PC-3 (cell line): ENCODE measurements around the gene CAMTA1. TPM values are rescaled to one million over a fixed set of nuclear protein-coding genes. Genes with fewer than 3 reads are reported as not detected.

Experiments used
- ATAC-seq: fragments of 200-7000 bp; cut with Tn5 transposase; 2 replicates; pipeline ENCODE4 v1.9.1; 2020; ENCODE audit warnings: mild to moderate bottlenecking, moderate library complexity
- BruUV-seq: library from RNA; stranded (reverse); fragments of 400-500 nt; replicated peaks from 2 replicates; lab custom pipeline; 2021; lab: Mats Ljungman, UMichigan
- CTCF ChIA-PET: fragments of 300-600 bp; sonication (Branson Sonifier 250); formaldehyde crosslinking; loops from one replicate; lab custom pipeline; 2022; ENCODE audit warnings: antibody characterized with exemption; lab: Charles Lee
- POLR2A ChIA-PET: fragments of 300-600 bp; sonication (Branson Sonifier 250); formaldehyde crosslinking; loops from one replicate; lab custom pipeline; 2022; ENCODE audit warnings: antibody characterized with exemption; ENCODE audit not compliant: unreplicated experiment; lab: Charles Lee
- DNase-seq: peaks from one replicate; pipeline ENCODE4 v3.0.0-alpha.2; 2015
- H2AFZ ChIP-seq: fragments of 300-600 bp; sonication (generic); 2 replicates; pipeline ENCODE4 v1.6.0; 2016; ENCODE audit warnings: antibody characterized with exemption, low read length
- H3F3A ChIP-seq: fragments of 300-600 bp; sonication (generic); one replicate; pipeline ENCODE4 v1.6.0; 2017; ENCODE audit warnings: antibody characterized with exemption, low read length, control low read depth, mild to moderate bottlenecking; ENCODE audit not compliant: unreplicated experiment
- H3K27ac ChIP-seq: fragments of 300-600 bp; sonication (generic); 2 replicates; pipeline ENCODE4 v1.5.1; 2016; ENCODE audit warnings: mild to moderate bottlenecking, low read length
- H3K27me3 ChIP-seq: fragments of 300-600 bp; sonication (generic); 2 replicates; pipeline ENCODE4 v1.6.1; 2016; ENCODE audit warnings: low read length, mixed read lengths
- H3K36me3 ChIP-seq: fragments of 300-600 bp; sonication (generic); 2 replicates; pipeline ENCODE4 v1.6.1; 2016; ENCODE audit warnings: low read depth, mixed run types, low read length, mixed read lengths
- H3K4me1 ChIP-seq: fragments of 300-600 bp; sonication (generic); 2 replicates; pipeline ENCODE4 v1.5.1; 2016; ENCODE audit warnings: low read length; ENCODE audit not compliant: insufficient read depth
- H3K4me2 ChIP-seq: fragments of 300-600 bp; sonication (generic); 2 replicates; pipeline ENCODE4 v1.6.0; 2016; ENCODE audit warnings: low read length
- H3K4me3 ChIP-seq: fragments of 300-600 bp; sonication (generic); 2 replicates; pipeline ENCODE4 v1.5.1; 2016; ENCODE audit warnings: mild to moderate bottlenecking, low read length, mixed read lengths
- H3K79me2 ChIP-seq: fragments of 300-600 bp; sonication (generic); 2 replicates; pipeline ENCODE4 v1.6.1; 2017; ENCODE audit warnings: low read length, mixed read lengths
- H3K9ac ChIP-seq: fragments of 300-600 bp; sonication (generic); 2 replicates; pipeline ENCODE4 v1.6.0; 2016; ENCODE audit warnings: mild to moderate bottlenecking, low read length
- H3K9me2 ChIP-seq: fragments of 300-600 bp; sonication (generic); replicated peaks from 2 replicates; pipeline ENCODE4 v1.6.1; 2016; ENCODE audit warnings: mixed run types, low read length, mixed read lengths
- H3K9me3 ChIP-seq: fragments of 300-600 bp; sonication (generic); 2 replicates; pipeline ENCODE4 v1.6.1; 2016; ENCODE audit warnings: low read length, mixed read lengths
- H4K20me1 ChIP-seq: fragments of 300-600 bp; sonication (generic); 2 replicates; pipeline ENCODE4 v1.6.1; 2016; ENCODE audit warnings: low read length, mixed read lengths
- EZH2 ChIP-seq: fragments of 300-600 bp; sonication (generic); IDR thresholded peaks from one replicate; pipeline ENCODE4 v1.6.1; 2017; ENCODE audit warnings: antibody characterized with exemption, mild to moderate bottlenecking, low read length; ENCODE audit not compliant: unreplicated experiment
- EZH2phosphoT487 ChIP-seq: fragments of 300-600 bp; sonication (generic); IDR thresholded peaks from 2 replicates; pipeline ENCODE4 v1.6.1; 2018; ENCODE audit warnings: mild to moderate bottlenecking, antibody characterized with exemption, low read length, borderline replicate concordance
- intact Hi-C: fragments of 100-400 bp; cut with micrococcal nuclease; formaldehyde crosslinking; loops from 2 replicates; pipeline ENCODE4 v1.9.0; 2023
- total RNA-seq: library from RNA; depleted of rRNA; stranded (reverse); fragments of >200 nt; gene quantifications from 2 replicates; pipeline ENCODE4 v1.2.3, GENCODE V29; 2014
- TF ChIP-seq, protein P1 (sequence below): fragments of 300-600 bp; sonication (generic); conservative IDR thresholded peaks from 2 replicates; pipeline ENCODE4 v1.5.1; 2017; ENCODE audit warnings: antibody characterized with exemption, low read depth, mild to moderate bottlenecking, low read length

Gene CAMTA1
- total RNA-seq, 1 experiment from 2014 or later: 40.8 TPM

DNA sequence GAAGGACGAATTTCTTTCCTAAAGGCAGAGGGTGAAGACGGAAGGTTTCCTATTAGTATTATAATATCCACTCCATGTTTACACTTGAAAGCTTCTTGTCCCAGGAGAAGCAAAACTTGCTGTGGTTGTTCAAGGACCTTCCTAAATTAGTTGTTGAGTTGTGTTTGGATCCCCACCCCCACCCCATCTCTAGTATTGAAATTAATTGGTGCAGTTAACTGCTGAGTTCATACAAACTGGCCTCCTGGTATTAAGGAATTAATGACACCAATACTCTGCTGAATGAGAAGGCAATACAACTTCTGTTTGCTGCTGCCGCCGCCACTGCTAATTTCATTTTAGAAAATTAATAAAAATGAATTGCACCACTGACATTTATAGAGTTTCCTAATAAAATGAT, 308.8 kb downstream of the CAMTA1 start:
- Histone ChIP-seq H2AFZ (no peak overlapping the region), H3K27ac (no peak overlapping the region), H3K4me3 (no peak overlapping the region), H4K20me1 (no peaks in the 10 kb centered on the region), H3F3A (no peaks in the 10 kb centered on the region), H3K79me2 (no peaks in the 10 kb centered on the region), H3K27me3 (peaks cover 96% of the 10 kb centered on the region), H3K9ac (no peak overlapping the region), H3K4me1 (no peaks in the 10 kb centered on the region), H3K36me3 (no peaks in the 10 kb centered on the region), H3K9me2 (no peaks in the 10 kb centered on the region), H3K4me2 (no peak overlapping the region), H3K9me3 (no peaks in the 10 kb centered on the region)
- CTCF ChIA-PET: no interaction called here
- BruUV-seq: no TSS peak
- no peak for DNase-seq
- intact Hi-C loops: no loop called here
- ATAC-seq: no peak
- POLR2A ChIA-PET: no interaction called here
- TF ChIP-seq EZH2: no peak
- no peak for TF ChIP-seq EZH2phosphoT487
- TF ChIP-seq, protein P1, sequence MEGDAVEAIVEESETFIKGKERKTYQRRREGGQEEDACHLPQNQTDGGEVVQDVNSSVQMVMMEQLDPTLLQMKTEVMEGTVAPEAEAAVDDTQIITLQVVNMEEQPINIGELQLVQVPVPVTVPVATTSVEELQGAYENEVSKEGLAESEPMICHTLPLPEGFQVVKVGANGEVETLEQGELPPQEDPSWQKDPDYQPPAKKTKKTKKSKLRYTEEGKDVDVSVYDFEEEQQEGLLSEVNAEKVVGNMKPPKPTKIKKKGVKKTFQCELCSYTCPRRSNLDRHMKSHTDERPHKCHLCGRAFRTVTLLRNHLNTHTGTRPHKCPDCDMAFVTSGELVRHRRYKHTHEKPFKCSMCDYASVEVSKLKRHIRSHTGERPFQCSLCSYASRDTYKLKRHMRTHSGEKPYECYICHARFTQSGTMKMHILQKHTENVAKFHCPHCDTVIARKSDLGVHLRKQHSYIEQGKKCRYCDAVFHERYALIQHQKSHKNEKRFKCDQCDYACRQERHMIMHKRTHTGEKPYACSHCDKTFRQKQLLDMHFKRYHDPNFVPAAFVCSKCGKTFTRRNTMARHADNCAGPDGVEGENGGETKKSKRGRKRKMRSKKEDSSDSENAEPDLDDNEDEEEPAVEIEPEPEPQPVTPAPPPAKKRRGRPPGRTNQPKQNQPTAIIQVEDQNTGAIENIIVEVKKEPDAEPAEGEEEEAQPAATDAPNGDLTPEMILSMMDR: no peak

DNA sequence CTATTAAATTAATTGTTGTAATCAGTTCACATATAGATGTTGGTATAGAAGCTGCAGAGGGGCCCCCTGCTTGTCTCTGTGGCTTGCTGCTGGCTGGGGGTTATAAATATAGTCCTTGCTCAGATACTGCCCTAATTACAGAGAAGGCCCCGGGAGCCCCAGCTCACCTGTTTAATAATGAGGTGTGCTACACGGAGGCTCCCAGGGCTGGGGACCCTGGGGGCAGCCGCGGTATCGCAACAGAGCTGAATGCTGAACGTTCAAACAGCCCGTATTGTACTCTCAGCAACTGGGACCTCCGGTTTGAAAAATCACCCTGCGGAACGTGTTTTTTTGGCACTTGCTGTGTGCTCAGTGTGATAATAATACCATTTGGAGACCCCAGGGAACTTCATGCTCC, 309.3 kb downstream of the CAMTA1 start:
- peaks cover 98% of the 10 kb centered on the region for H3K27me3 ChIP-seq
- CTCF ChIA-PET: no interaction called here

DNA sequence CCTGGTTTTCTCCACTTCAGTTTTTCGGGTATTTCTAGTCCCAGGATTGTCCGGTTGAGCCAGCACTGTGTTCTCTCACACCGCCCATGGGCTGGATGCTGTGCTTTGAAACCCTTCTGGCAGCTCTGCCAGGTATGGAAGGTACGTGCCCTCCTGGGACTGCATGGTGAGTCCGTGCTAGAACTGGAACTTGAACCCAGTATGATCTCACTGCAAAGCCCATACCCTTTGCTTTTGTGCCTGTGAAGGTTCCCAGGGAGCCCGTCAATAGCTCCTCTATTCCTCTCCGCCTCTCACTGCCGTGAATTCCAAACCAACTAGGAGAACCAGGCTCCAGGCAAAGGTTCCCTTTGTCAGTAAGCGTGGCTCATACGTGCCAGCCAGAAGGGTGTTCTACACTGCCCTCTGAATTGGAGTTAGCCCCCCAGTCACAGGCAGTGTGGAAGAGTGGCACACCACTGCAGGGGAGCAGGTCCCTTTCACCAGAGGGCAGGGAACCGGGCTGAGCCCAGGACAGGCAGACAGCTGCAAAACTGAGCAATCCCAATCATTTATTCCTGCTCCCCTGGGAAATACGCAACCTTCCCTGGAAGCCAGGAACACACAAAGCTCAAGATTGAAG, 310.2 kb downstream of the CAMTA1 start:
- BruUV-seq: no TSS peak
- H2AFZ ChIP-seq: no peak overlapping the region
- H3K4me3 ChIP-seq: no peak overlapping the region
- no peak for DNase-seq
- no peaks in the 10 kb centered on the region for H3K9me2 ChIP-seq
- H3K9ac ChIP-seq: no peak overlapping the region
- H3K79me2 ChIP-seq: no peaks in the 10 kb centered on the region
- intact Hi-C loops: no loop called here
- H3K27me3 ChIP-seq: peaks cover 98% of the 10 kb centered on the region
- no peaks in the 10 kb centered on the region for H3F3A ChIP-seq
- TF ChIP-seq EZH2 (no peak), EZH2phosphoT487 (no peak)
- TF ChIP-seq, protein P1: no peak
- ATAC-seq: no peak
- no peaks in the 10 kb centered on the region for H4K20me1 ChIP-seq
- H3K9me3 ChIP-seq: no peaks in the 10 kb centered on the region
- no peak overlapping the region for H3K27ac ChIP-seq
- ChIA-PET POLR2A (no interaction called here), CTCF (no interaction called here)
- H3K36me3 ChIP-seq: no peaks in the 10 kb centered on the region
- H3K4me2 ChIP-seq: no peak overlapping the region
- H3K4me1 ChIP-seq: no peaks in the 10 kb centered on the region

More for the DNA sequence above, 309.3 kb downstream of the CAMTA1 start:
- no peak overlapping the region for H2AFZ ChIP-seq
- H3K79me2 ChIP-seq: no peaks in the 10 kb centered on the region
- no TSS peak for BruUV-seq
- H3K9ac ChIP-seq: no peak overlapping the region
- no peaks in the 10 kb centered on the region for H3K4me1 ChIP-seq
- no peak for TF ChIP-seq EZH2
- TF ChIP-seq EZH2phosphoT487: no peak
- TF ChIP-seq, protein P1: no peak
- intact Hi-C loops: no loop called here
- no peaks in the 10 kb centered on the region for H3K9me2 ChIP-seq
- no peak overlapping the region for H3K27ac ChIP-seq
- no peak overlapping the region for H3K4me2 ChIP-seq
- ATAC-seq: no peak
- no peaks in the 10 kb centered on the region for H3K36me3 ChIP-seq
- no peaks in the 10 kb centered on the region for H3K9me3 ChIP-seq
- no peak for DNase-seq
- no peaks in the 10 kb centered on the region for H3F3A ChIP-seq
- no peak overlapping the region for H3K4me3 ChIP-seq
- no peaks in the 10 kb centered on the region for H4K20me1 ChIP-seq
- POLR2A ChIA-PET: no interaction called here
